RWPE2 (cell line): ENCODE measurements around the gene NRG2.

Experiments used
- ATAC-seq: fragments of 200-7000 bp; cut with Tn5 transposase; 3 replicates; pipeline ENCODE4 v1.9.1; 2021; ENCODE audit warnings: low read depth
- DNase-seq: peaks from one replicate; pipeline ENCODE4 v3.0.0-alpha.2; 2020; ENCODE audit warnings: low spot score
- H3K27ac ChIP-seq: fragments of 450-650 bp; 2 replicates; pipeline ENCODE4 v1.5.1; 2017; ENCODE audit warnings: mild to moderate bottlenecking; ENCODE audit not compliant: poor library complexity, severe bottlenecking
- H3K27me3 ChIP-seq: fragments of 250-450 bp; sonication (Bioruptor Pico); 2 replicates; pipeline ENCODE4 v1.5.1; 2021; ENCODE audit warnings: mild to moderate bottlenecking, moderate library complexity; ENCODE audit not compliant: insufficient read depth, poor library complexity, severe bottlenecking
- H3K36me3 ChIP-seq: fragments of 250-450 bp; sonication (Bioruptor Pico); 2 replicates; pipeline ENCODE4 v1.5.1; 2020; ENCODE audit warnings: low read depth, mild to moderate bottlenecking, moderate library complexity
- H3K4me1 ChIP-seq: fragments of 250-450 bp; sonication (Bioruptor Pico); 2 replicates; pipeline ENCODE4 v1.5.1; 2021; ENCODE audit warnings: mild to moderate bottlenecking, moderate library complexity; ENCODE audit not compliant: insufficient read depth, poor library complexity, severe bottlenecking
- H3K4me3 ChIP-seq: fragments of 250-450 bp; sonication (Bioruptor Pico); 2 replicates; pipeline ENCODE4 v1.5.1; 2021; ENCODE audit warnings: mild to moderate bottlenecking, moderate library complexity; ENCODE audit not compliant: severe bottlenecking
- H3K9me3 ChIP-seq: fragments of 250-450 bp; sonication (Bioruptor Pico); 2 replicates; pipeline ENCODE4 v1.5.1; 2021; ENCODE audit warnings: mild to moderate bottlenecking, moderate library complexity; ENCODE audit not compliant: severe bottlenecking
- TF ChIP-seq, protein P1 (sequence below): fragments of 450-650 bp; IDR thresholded peaks from one replicate; pipeline ENCODE4 v1.5.1; 2017; ENCODE audit warnings: mild to moderate bottlenecking, moderate library complexity; ENCODE audit not compliant: poor library complexity, severe bottlenecking

NRG2 gene

DNA sequence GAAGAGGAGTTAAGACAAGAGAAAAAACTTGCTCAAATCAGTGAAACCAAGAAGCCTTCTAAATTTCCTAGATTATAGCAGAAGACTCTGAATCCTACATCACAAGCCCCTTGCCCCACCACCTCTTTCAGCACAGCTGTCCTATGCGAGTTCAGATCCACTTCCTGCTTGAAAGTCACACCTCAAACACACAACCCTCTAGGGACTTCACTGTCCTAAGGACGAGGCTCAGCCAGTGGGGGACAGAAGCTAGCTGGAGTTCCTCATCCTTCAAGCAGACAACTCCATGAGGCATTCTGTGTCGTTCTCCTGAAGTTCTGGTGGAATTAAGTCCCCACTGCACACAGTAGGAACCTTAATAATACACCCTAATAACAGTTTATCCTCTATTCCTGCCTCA is 44.3 kb downstream of the NRG2 start:
- Histone ChIP-seq H3K36me3 (no peaks in the 10 kb centered on the region), H3K27me3 (peaks cover 16% of the 10 kb centered on the region), H3K4me1 (no peaks in the 10 kb centered on the region), H3K27ac (no peak overlapping the region), H3K9me3 (no peaks in the 10 kb centered on the region), H3K4me3 (no peak overlapping the region)
- TF ChIP-seq, protein P1, sequence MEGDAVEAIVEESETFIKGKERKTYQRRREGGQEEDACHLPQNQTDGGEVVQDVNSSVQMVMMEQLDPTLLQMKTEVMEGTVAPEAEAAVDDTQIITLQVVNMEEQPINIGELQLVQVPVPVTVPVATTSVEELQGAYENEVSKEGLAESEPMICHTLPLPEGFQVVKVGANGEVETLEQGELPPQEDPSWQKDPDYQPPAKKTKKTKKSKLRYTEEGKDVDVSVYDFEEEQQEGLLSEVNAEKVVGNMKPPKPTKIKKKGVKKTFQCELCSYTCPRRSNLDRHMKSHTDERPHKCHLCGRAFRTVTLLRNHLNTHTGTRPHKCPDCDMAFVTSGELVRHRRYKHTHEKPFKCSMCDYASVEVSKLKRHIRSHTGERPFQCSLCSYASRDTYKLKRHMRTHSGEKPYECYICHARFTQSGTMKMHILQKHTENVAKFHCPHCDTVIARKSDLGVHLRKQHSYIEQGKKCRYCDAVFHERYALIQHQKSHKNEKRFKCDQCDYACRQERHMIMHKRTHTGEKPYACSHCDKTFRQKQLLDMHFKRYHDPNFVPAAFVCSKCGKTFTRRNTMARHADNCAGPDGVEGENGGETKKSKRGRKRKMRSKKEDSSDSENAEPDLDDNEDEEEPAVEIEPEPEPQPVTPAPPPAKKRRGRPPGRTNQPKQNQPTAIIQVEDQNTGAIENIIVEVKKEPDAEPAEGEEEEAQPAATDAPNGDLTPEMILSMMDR, result no peak
- no peak for DNase-seq
- ATAC-seq, result no peak

DNA sequence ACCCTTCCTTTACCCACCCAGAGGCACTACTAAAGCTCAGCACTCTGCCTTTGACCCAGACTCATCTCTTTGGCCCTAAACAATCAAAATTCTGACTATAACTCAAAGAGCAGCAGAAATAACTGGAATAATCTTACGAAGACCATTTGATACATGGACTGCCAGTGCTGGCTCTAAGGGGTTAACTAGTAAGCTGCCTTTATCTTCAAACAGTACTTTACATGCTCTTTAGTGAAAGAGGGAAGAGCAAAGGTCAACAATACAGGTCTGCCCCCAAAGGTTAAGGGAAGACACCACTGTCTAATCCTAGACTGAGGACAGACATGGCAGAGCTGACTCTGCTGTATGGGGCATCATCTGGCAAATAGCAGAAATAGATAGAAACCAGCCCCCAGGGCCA is 45.8 kb downstream of the NRG2 start:
- H3K27me3 ChIP-seq, result peaks cover 2% of the 10 kb centered on the region
- no peak overlapping the region for H3K27ac ChIP-seq
- DNase-seq, result no peak
- H3K4me3 ChIP-seq, result no peak overlapping the region
- TF ChIP-seq, protein P1, result no peak
- ATAC-seq, result no peak
- H3K36me3 ChIP-seq, result no peaks in the 10 kb centered on the region
- H3K4me1 ChIP-seq, result no peaks in the 10 kb centered on the region
- H3K9me3 ChIP-seq, result no peaks in the 10 kb centered on the region

DNA sequence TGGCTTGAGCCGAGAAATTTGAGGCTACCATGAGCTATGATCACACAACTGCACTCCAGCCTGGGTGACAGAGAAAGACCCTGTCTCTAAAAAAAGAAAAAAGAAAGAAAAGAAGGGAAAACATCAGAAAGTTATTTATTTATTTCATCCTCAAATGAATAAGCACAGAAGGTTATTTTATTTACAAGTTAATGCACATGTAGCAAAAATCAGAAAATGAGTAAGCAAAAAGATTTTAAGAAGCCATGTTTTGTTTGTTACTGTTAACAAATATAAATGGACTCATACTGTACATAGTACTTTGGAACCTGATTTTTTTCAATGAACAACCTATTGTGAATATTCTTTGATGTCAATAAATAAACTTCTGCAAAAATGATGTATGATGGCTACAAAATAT is 47.2 kb downstream of the NRG2 start:
- no peaks in the 10 kb centered on the region for H3K4me1 ChIP-seq
- TF ChIP-seq, protein P1, result no peak

DNA sequence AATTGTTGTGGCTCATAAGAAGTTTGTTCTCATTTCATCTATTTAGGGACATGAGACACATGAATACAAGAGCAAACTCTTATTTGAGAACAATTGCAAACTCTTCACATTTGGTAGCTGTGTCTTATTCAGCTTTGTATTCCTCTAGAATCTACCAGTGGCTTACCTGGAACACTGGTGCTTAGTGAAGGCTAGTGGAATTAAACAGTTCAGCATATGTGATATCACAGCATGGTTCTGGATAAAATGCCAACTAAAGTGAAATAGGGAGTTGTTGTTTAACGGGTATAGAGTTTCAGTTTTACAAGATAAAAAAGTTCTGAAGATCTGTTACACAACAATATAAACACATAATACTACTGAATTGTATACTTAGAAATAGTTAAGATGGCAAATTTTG is 48.9 kb downstream of the NRG2 start:
- Histone ChIP-seq H3K4me1 (no peaks in the 10 kb centered on the region), H3K27ac (no peak overlapping the region), H3K4me3 (no peak overlapping the region), H3K27me3 (no peaks in the 10 kb centered on the region), H3K9me3 (no peaks in the 10 kb centered on the region), H3K36me3 (no peaks in the 10 kb centered on the region)
- TF ChIP-seq, protein P1, result no peak
- no peak for ATAC-seq
- no peak for DNase-seq

More for the DNA sequence above, 47.2 kb downstream of the NRG2 start:
- Histone ChIP-seq H3K9me3 (no peaks in the 10 kb centered on the region), H3K27me3 (no peaks in the 10 kb centered on the region), H3K4me3 (no peak overlapping the region), H3K27ac (no peak overlapping the region), H3K36me3 (no peaks in the 10 kb centered on the region)
- DNase-seq, result no peak
- no peak for ATAC-seq

DNA sequence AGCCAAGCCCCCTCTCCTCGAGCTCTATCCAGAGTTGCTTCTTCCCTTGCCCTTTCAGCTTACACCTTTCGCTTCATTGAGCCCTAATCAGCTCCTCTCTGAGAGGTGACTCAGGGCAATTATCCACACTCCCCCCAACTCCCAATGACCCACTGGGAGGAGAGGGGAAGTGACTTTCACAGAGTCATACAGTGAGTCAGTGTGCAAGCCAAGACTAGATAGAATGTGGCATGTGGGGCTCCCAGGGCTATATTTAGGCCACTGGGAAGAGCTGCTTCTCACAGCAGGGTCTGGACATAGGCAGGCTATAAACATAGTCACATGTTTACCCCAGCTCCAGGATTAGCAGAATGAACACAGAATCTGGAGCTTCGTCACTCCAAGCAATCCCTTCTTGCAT is 57.4 kb downstream of the NRG2 start:
- TF ChIP-seq, protein P1, result no peak
- Histone ChIP-seq H3K36me3 (no peaks in the 10 kb centered on the region), H3K27me3 (no peaks in the 10 kb centered on the region), H3K4me1 (peaks cover 25% of the 10 kb centered on the region), H3K27ac (peak overlapping the region; percentile 93), H3K9me3 (no peaks in the 10 kb centered on the region), H3K4me3 (no peak overlapping the region)
- ATAC-seq, result peak; percentile 95
- DNase-seq, result peak; percentile 88
